Neural crest cell (in vitro differentiated cells): Measurements from ENCODE around the gene HS6ST1. TPM values are rescaled to one million over a fixed set of nuclear protein-coding genes. Genes with fewer than 3 reads are reported as not detected.

Source experiments
- DNase-seq: peaks from one replicate; pipeline ENCODE4 v3.0.0; 2021; ENCODE audit warnings: low read depth, mixed read lengths, low spot score
- H3K27ac Mint-ChIP-seq: one replicate; pipeline ENCODE4 v1.8.0; 2021; ENCODE audit warnings: mild to moderate bottlenecking, mixed read lengths; ENCODE audit not compliant: unreplicated experiment
- H3K27me3 Mint-ChIP-seq: 2 replicates; pipeline ENCODE4 v1.8.0; 2021; ENCODE audit warnings: low read depth, mild to moderate bottlenecking, mixed read lengths
- H3K36me3 Mint-ChIP-seq: 2 replicates; pipeline ENCODE4 v1.8.0; 2021; ENCODE audit warnings: low read depth, mild to moderate bottlenecking, mixed read lengths
- H3K4me1 Mint-ChIP-seq: 2 replicates; pipeline ENCODE4 v1.8.0; 2021; ENCODE audit warnings: mixed read lengths
- H3K4me3 Mint-ChIP-seq: one replicate; pipeline ENCODE4 v1.8.0; 2021; ENCODE audit warnings: mild to moderate bottlenecking, mixed read lengths
- H3K9me3 Mint-ChIP-seq: 2 replicates; pipeline ENCODE4 v1.8.0; 2021; ENCODE audit warnings: mixed read lengths
- CTCF ChIP-seq: fragments of 200-600 bp; sonication (generic); conservative IDR thresholded peaks from 2 replicates; pipeline ENCODE4 v1.5.0; 2021; ENCODE audit warnings: antibody characterized with exemption, mild to moderate bottlenecking
- total RNA-seq: library from RNA; stranded (reverse); gene quantifications from 2 replicates; pipeline ENCODE4 v1.2.1, GENCODE V29; 2021

The HS6ST1 gene
- total RNA-seq, 1 donor from 2014 or later: 39.8 TPM

GRCh38 chr2:128341621-128342020, 23.0 kb upstream of the HS6ST1 start:
- H3K9me3 Mint-ChIP-seq: peaks cover 14% of the 10 kb centered on the region
- DNase-seq: no peak
- no peak for TF ChIP-seq CTCF
- no peaks in the 10 kb centered on the region for H3K27me3 Mint-ChIP-seq
- H3K36me3 Mint-ChIP-seq: peaks cover 3% of the 10 kb centered on the region
- H3K4me1 Mint-ChIP-seq: no peaks in the 10 kb centered on the region
- H3K4me3 Mint-ChIP-seq: no peak overlapping the region
- no peak overlapping the region for H3K27ac Mint-ChIP-seq

GRCh38 chr2:128332091-128332634, 13.5 kb upstream of the HS6ST1 start:
- Mint-ChIP-seq H3K36me3 (peaks cover 4% of the 10 kb centered on the region), H3K4me3 (no peak overlapping the region)

GRCh38 chr2:128330583-128330982, 11.9 kb upstream of the HS6ST1 start:
- no peaks in the 10 kb centered on the region for H3K4me1 Mint-ChIP-seq
- H3K36me3 Mint-ChIP-seq: peaks cover 4% of the 10 kb centered on the region
- H3K9me3 Mint-ChIP-seq: peaks cover 10% of the 10 kb centered on the region
- H3K27ac Mint-ChIP-seq: no peak overlapping the region
- no peak for DNase-seq
- no peaks in the 10 kb centered on the region for H3K27me3 Mint-ChIP-seq
- no peak for TF ChIP-seq CTCF
- H3K4me3 Mint-ChIP-seq: no peak overlapping the region

More at GRCh38 chr2:128332091-128332634, 13.5 kb upstream of the HS6ST1 start:
- Mint-ChIP-seq H3K4me1 (no peaks in the 10 kb centered on the region), H3K27ac (no peak overlapping the region), H3K27me3 (no peaks in the 10 kb centered on the region), H3K9me3 (peaks cover 10% of the 10 kb centered on the region)
- DNase-seq: no peak
- TF ChIP-seq CTCF: no peak

- H3K36me3 Mint-ChIP-seq: peaks cover 4% of the 10 kb centered on the region
- H3K27me3 Mint-ChIP-seq: no peaks in the 10 kb centered on the region
- no peak overlapping the region for H3K4me3 Mint-ChIP-seq
- DNase-seq: no peak
- no peaks in the 10 kb centered on the region for H3K4me1 Mint-ChIP-seq
- no peak for TF ChIP-seq CTCF
- no peak overlapping the region for H3K27ac Mint-ChIP-seq
- H3K9me3 Mint-ChIP-seq: peaks cover 10% of the 10 kb centered on the region
These were observed 10.9 kb upstream of the HS6ST1 start for GRCh38 chr2:128329607-128330006.

- TF ChIP-seq CTCF: no peak
- Mint-ChIP-seq H3K4me3 (no peak overlapping the region), H3K4me1 (peaks cover 3% of the 10 kb centered on the region), H3K9me3 (peaks cover 6% of the 10 kb centered on the region), H3K36me3 (peaks cover 4% of the 10 kb centered on the region), H3K27ac (no peak overlapping the region), H3K27me3 (no peaks in the 10 kb centered on the region)
- no peak for DNase-seq
These were observed 8.7 kb upstream of the HS6ST1 start for GRCh38 chr2:128327180-128327964.
